GM21515 (cell line): ENCODE data around the gene SSTR1.

ENCODE experiments used
- ATAC-seq: cut with Tn5 transposase; IDR thresholded peaks from one replicate; pipeline ENCODE4 v1.9.1; 2021; ENCODE audit not compliant: unreplicated experiment

The SSTR1 gene

DNA sequence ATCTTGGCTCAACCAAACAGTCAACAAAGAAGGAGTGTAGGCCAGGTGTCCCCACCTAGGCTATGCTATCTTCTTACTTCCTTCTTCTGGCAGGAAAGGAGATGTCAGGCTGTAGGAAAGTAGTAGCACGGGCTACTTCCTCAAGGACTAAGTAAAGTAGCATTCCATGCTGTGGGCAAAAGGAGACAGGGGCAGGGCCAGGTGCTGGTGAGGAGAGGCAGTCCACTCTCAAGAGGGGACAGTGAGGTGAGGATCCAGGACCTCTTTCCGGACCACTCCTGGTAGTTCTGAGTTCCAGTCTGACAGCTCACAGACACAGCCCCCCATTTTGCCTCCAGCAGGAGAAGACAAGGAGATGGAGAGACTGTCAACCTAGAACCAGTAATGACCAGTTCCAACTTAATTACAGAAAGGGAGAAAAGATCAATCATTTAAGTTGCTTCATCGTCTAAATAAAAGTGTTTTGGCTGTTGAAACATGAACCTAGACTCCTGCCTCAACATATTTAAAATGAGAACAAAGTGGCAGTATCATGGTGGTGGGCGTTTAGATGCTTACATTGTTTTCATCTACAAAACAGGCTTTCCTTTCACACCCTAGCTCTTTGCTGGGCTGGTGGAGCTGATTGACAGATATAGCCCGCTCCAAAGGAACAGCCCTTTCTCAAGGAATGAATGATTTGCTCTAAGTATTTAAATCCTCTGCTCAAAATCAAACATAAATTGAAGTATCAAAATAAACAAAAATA lies 5.1 kb upstream of the SSTR1 start:
- no peak for ATAC-seq

DNA sequence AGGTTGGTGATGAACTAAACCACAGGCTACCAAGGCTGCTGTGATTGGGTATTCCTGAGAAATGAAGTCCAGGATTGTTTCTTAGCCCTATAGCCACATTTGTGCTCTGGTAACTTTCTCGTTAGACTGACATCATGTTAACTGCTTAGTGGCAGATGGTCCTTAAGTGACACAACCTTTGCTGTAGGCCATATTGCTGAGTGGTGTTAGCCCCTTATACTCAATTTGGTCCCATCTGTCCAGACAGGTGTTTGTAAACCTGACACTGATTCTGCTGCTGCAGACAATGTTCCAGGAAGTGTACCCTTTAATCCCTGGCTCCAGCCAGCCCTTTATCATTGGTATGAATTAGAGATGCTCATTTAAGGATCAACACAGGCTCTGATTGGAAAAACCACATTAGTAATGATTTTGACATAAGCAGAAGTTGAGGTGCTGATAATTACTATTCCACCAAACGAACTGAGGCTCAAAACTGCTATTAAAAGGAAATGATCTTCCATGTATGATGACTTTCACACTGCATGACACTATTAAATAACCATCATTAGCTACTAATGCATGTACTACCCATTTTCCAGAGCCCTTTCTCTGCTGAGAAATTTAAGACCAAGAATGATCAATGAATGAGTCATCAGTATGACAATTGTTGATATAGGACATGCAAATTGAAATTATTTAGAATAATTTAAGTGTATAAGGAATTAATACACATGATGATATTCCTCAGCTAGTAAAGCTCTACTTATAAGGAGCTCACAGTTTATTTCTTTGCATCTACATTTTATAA lies 3.6 kb upstream of the SSTR1 start:
- no peak for ATAC-seq

DNA sequence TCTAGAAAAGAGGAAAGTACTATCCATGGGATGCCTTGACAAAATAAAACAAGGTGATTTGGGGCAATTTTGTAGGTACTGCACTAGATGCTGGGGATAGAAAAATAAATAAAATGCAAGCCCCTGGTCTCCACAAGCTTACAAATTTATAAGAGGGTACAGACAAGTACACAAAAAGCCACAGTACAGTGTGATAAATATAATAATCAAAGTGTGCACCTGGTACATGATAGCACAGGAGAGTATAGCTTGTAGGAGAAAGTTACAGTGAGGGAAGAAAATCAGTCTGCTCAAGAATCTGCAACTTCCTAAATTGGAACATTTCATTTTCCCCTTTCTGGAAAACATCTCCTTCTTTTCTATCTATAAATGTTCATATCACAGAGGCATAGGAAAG lies 3.0 kb upstream of the SSTR1 start:
- ATAC-seq, result no peak

DNA sequence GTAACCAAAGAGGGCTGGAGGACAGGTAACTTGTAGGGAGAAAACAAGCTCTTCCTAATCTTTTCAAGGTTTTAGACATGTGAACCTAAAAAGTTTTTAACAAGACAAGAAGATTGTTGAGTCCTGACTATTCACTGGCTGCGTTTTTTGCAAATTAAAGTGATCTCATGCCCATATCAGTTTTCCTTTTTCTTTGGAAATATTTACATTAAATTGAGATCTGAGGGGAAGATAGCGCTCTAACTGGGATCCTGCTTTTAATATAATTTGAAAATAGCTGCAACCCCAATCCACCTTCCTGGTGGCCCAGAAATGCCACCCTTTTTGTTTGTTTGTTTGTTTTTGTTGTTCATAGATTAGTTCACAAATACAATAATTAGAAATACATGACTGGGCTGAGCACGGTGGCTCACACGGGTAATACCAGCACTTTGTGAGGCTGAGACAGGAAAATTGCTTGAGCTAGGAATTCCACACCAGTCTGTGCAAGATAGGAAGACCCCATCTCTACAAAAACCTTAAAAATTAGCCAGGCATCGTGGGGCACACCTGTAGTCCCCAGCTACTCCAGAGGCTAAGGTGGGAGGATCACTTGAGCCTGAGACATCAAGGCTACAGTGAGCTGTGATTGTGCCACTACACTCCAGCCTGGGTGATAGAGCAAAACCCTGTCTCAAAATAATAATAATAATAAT lies 2.4 kb upstream of the SSTR1 start:
- ATAC-seq, result no peak

DNA sequence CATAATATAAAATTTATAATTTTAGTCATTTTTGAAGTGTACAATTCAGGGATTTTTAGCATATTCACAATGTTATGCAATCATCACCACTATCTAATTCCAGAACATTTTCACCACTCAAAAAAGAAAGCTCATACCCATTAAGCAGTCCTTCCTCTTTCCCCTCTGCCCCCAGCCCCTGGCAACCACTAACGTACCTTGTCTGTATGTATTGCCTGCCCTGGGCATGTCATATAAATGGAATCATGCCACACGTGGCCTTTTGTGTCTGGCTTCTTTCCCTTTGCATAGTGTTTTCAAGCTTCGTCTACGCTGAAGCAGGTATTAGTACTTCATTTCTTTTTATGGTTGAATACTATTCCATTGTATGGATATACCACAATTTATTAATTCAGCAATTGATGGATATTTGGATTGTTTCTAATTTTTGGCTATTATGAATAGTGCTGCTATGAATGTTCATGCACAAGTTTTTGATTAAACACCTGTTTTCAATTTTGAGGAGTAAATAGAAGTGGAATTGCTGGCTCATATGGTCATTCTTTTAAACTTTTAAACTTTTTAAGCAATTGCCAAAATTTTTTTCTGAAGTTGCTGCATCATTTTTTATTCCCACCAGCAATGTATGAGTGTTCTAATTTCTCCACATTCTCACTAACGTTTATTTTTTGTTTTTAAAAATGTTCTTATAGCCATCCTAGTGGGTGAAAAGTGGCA lies 1.6 kb upstream of the SSTR1 start:
- no peak for ATAC-seq

DNA sequence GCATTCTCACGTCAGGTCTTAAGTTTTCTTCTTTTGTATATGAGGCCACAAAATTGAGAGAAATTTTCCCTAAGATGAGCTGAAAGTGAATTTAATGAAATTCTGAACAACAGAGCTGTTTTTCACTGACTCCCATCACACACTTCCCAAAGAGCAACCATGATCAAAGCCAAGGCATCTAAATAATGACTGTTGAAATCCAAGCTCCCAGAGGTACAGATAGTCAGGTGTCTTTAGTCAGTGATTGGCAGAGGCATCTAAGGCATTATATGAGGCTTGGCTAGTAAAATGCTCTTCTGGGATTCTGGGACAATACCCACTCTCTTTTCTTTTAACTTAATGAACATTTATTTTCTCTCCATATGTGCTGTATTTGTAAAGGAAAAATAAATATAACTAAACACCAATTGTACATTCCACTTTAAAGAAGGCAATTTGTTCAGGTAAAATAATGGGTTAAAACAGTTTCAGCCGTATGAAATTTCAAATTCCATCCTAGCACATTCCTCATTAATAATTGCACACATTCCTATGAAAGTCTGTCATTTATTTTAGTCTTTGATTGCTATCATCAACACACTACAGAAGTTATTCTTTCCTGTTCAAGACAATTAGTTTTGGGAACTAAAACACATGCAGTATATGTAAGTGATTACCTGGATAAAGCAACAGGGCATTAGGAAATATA lies 871 bp upstream of the SSTR1 start:
- ATAC-seq, result no peak

DNA sequence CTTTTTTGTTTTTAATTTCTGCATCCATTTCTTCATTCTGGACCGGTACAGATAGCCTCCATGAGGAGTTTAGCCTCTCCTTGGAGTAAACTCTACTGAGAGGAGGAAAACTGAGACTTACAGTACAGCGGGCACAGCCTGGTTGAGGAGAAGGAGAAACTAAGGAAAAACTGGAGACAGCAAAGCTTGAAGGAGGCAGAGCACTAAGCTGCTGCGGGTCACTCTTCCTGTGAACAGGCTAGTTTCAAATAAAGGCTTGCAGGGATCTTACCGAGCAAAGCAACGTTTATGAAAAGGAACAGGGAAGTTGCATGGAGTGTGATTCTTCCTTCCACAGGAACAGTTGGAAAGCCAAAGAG lies 348 bp upstream of the SSTR1 start:
- ATAC-seq, result no peak

DNA sequence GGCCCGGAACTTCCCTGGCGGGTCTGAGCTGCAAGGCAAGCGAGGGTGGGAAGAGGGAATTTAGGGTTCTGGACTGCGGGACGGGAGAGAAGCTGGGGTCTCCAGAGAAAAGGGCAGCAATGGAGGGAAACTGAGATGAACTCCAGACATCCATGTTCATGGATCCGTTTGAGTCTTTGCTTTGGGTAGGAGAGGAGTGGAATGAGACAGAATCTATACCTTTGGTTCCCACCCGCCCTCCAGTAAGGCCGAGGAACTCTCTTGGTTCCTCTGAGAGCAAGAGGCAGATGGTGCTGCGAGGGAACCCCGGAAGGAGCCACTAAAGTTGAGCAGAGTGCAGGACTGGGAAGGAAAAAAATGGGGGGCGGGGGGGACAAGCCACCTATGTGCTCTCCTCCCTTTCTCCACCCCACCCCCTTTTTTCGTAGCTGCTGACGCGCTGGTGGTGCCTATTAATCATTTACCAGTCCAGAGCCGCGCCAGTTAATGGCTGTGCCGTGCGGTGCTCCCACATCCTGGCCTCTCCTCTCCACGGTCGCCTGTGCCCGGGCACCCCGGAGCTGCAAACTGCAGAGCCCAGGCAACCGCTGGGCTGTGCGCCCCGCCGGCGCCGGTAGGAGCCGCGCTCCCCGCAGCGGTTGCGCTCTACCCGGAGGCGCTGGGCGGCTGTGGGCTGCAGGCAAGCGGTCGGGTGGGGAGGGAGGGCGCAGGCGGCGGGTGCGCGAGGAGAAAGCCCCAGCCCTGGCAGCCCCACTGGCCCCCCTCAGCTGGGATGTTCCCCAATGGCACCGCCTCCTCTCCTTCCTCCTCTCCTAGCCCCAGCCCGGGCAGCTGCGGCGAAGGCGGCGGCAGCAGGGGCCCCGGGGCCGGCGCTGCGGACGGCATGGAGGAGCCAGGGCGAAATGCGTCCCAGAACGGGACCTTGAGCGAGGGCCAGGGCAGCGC lies 1.2 kb downstream of the SSTR1 start:
- no peak for ATAC-seq

DNA sequence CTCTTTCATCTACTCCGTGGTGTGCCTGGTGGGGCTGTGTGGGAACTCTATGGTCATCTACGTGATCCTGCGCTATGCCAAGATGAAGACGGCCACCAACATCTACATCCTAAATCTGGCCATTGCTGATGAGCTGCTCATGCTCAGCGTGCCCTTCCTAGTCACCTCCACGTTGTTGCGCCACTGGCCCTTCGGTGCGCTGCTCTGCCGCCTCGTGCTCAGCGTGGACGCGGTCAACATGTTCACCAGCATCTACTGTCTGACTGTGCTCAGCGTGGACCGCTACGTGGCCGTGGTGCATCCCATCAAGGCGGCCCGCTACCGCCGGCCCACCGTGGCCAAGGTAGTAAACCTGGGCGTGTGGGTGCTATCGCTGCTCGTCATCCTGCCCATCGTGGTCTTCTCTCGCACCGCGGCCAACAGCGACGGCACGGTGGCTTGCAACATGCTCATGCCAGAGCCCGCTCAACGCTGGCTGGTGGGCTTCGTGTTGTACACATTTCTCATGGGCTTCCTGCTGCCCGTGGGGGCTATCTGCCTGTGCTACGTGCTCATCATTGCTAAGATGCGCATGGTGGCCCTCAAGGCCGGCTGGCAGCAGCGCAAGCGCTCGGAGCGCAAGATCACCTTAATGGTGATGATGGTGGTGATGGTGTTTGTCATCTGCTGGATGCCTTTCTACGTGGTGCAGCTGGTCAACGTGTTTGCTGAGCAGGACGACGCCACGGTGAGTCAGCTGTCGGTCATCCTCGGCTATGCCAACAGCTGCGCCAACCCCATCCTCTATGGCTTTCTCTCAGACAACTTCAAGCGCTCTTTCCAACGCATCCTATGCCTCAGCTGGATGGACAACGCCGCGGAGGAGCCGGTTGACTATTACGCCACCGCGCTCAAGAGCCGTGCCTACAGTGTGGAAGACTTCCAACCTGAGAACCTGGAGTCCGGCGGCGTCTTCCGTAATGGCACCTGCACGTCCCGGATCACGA lies 2.2 kb downstream of the SSTR1 start:
- no peak for ATAC-seq

DNA sequence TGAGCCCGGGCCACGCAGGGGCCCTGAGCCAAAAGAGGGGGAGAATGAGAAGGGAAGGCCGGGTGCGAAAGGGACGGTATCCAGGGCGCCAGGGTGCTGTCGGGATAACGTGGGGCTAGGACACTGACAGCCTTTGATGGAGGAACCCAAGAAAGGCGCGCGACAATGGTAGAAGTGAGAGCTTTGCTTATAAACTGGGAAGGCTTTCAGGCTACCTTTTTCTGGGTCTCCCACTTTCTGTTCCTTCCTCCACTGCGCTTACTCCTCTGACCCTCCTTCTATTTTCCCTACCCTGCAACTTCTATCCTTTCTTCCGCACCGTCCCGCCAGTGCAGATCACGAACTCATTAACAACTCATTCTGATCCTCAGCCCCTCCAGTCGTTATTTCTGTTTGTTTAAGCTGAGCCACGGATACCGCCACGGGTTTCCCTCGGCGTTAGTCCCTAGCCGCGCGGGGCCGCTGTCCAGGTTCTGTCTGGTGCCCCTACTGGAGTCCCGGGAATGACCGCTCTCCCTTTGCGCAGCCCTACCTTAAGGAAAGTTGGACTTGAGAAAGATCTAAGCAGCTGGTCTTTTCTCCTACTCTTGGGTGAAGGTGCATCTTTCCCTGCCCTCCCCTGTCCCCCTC lies 3.0 kb downstream of the SSTR1 start:
- ATAC-seq, result no peak

DNA sequence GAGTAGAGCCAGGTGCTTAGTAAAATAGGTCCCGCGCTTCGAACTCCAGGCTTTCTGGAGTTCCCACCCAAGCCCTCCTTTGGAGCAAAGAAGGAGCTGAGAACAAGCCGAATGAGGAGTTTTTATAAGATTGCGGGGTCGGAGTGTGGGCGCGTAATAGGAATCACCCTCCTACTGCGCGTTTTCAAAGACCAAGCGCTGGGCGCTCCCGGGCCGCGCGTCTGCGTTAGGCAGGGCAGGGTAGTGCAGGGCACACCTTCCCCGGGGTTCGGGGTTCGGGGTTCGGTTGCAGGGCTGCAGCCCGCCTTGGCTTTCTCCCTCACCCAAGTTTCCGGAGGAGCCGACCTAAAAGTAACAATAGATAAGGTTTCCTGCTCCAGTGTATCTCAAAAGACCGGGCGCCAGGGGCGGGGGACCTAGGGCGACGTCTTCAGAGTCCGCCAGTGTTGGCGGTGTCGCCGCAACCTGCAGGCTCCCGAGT lies 3.6 kb downstream of the SSTR1 start:
- ATAC-seq, result no peak

DNA sequence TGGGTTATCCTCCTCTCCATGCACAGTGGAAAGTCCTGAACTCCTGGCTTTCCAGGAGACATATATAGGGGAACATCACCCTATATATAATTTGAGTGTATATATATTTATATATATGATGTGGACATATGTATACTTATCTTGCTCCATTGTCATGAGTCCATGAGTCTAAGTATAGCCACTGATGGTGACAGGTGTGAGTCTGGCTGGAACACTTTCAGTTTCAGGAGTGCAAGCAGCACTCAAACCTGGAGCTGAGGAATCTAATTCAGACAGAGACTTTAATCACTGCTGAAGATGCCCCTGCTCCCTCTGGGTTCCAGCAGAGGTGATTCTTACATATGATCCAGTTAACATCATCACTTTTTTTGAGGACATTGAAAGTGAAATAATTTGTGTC lies 4.4 kb downstream of the SSTR1 start:
- ATAC-seq, result no peak

DNA sequence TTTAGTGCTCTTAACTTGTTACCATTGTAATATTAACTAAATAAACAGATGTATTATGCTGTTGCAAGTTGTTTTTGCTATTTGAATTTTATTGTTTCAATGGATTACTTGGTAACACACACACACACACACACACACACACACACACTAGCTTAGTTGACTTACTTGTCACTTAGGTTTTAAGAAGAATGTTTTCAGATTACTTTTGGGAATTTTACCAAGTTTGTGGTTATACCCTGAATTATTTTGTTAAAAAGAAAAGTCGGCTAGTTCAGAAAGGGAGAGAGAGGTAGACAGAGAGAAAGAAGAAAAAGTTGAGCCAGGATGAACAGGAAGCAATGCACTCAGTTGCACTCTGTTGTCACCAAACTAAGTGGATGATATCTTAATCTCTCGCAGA lies 5.3 kb downstream of the SSTR1 start:
- no peak for ATAC-seq

DNA sequence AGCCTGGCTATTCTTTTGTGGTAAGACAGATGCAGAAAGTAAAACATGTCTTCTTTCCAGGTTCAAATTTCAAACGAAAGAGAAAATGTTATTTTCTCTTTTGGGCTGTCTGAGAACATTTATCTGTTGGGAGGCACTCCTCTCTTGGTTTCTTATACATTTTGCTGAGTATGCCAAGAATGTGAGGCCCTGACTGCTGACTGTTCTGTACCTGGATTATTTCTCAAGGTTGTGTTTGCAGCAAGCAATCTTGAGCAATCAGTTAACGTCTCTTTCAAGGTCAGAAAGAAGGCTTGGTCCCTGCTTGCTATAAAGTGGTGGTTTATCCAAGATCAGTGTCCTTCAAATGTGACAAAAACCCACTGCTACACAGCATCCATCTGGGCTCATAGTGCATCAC lies 9.8 kb downstream of the SSTR1 start:
- ATAC-seq, result no peak

DNA sequence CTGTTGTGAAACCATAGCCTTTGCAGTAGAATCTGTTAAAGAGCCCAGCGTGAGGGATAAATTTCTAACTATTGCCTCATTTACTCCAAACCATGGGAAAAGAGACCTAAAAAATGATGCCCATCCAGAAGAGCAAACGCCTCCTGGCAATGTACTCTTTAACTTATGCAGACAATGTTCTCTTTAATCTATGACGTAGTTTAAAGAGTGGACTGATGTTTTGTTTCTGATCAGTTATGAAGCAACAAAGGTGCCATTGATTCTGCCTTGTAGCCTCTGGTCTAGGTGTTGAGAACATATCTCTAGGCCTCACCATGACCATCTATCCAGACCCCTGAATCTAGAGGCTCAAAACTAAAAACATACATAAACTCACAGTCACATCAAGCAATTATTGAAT lies 13.4 kb downstream of the SSTR1 start:
- no peak for ATAC-seq

DNA sequence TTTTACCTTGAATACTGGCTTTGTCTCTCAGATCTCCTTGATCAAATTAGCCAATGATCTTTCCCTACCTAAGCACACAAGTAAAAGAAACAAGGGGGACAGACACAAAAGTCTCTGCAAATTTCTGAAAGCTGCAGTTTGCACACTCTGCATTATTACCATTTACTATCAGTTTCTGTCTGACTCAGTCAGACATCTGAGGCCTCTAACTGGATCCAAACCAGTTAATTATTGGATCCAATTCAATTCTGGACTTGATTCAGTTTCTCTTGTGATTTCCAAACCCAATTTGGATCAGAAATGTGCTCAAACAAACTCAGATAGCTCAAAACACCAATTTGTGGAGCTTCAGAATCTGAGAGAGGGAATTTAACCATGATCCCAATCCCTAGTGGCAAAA lies 16.6 kb downstream of the SSTR1 start:
- no peak for ATAC-seq

DNA sequence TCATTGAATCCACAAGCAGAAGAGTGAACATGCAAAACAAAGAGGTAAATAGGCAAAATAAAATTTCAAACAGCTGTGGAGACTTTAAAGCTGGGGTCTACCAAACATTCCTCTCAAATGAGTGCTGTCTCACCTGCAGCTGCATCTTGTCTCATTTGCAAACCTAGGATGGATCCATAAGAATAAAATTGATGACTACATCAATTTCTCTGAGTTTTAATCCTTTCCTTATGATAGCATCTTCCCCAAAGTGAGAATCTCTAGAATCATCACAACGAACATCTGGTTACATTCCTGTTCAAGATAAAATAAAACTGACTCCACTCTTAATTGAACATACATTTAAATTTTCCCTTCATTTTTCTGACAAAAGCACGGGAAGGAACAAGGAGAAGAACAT lies 18.2 kb downstream of the SSTR1 start:
- ATAC-seq, result no peak

DNA sequence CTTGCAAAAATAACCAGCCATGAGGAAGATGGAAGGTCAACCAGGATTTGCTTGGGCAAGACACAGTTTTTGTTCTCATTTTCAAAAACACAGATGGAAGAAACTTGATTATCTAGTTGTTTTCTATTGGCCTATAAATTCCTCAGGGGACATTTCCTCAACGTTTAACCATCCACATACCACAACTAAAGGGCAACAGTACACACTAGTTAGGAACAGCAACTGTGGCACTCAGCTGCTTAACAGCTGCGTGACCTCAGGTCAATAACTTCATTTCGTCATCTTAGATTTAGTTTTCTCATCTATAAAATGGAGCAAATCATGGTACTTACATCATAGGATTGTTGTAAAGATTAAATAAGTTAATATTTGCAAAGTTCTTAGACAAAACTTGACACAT lies 18.7 kb downstream of the SSTR1 start:
- no peak for ATAC-seq
